Panc1 (cell line): ENCODE measurements around the gene OAS1.

Experiments
- CTCF ChIP-seq: fragments of 450-650 bp; IDR thresholded peaks from 2 replicates; pipeline ENCODE4 v1.5.1; 2017; ENCODE audit warnings: mild to moderate bottlenecking
- POLR2AphosphoS5 ChIP-seq: IDR thresholded peaks from 2 replicates; pipeline ENCODE4 v1.6.1; 2012; ENCODE audit warnings: mild to moderate bottlenecking, low read depth, low read length, moderate library complexity

DNA sequence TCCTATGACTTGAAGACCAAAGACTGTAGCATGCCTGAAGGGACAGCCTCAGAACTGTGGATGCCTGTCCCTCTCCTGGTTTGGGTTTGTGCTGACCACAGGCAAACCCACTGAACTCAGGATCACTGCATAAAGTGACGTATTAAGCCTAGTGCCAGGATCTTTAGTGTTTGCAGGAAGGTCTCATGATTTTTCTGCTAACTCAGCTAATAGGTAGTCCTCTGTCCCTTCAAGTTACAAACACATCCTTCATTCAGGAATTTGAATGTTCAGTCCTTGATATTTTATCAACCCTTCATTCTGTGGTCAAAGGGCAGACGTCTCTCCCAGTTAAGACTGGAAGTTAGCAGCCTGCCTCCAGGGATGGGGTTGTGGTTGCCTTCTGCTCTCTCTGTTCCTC lies 21.2 kb downstream of the OAS1 start:
- TF ChIP-seq CTCF: no peak
- no peak for TF ChIP-seq POLR2AphosphoS5
